HepG2 (cell line): ENCODE data around the gene SIGLEC10. TPM values are rescaled to one million over a fixed set of nuclear protein-coding genes. Genes with fewer than 3 reads are reported as not detected.

ENCODE experiments used
- ATAC-seq: fragments of 200-7000 bp; cut with Tn5 transposase; 3 replicates; pipeline ENCODE4 v1.9.1; 2020; ENCODE audit warnings: mild to moderate bottlenecking, moderate library complexity
- BruUV-seq: library from RNA; stranded (reverse); fragments of 400-500 nt; replicated peaks from 2 replicates; lab custom pipeline; 2021; lab: Mats Ljungman, UMichigan
- CTCF ChIA-PET: fragments of 300-600 bp; formaldehyde crosslinking; extraction: SDS; loops from one replicate; lab custom pipeline; 2021; ENCODE audit warnings: low total read pairs, inconsistent platforms, low intra/inter-chr PET ratio; lab: Yijun Ruan, JAX
- POLR2A ChIA-PET: fragments of 350-600 bp; sonication (Branson Sonifier 250); formaldehyde crosslinking; loops from one replicate; lab custom pipeline; 2020; ENCODE audit warnings: antibody characterized with exemption, inconsistent platforms; lab: Yijun Ruan, JAX
- DNase-seq: peaks from one replicate; pipeline ENCODE4 v3.0.0-alpha.2; 2015; ENCODE audit warnings: low spot score
- FAIRE-seq: peaks from 3 replicates; lab custom pipeline; 2011; peaks lifted over from hg19 to GRCh38; lab: Jason Lieb, UNC
- H2AFZ ChIP-seq: one replicate; pipeline ENCODE4 v1.6.1; 2011; ENCODE audit warnings: low read length, inconsistent platforms
- H3K27ac ChIP-seq: fragments of 300-600 bp; 3 replicates; pipeline ENCODE4 v1.8.0; 2011; ENCODE audit warnings: mixed run types, mild to moderate bottlenecking, mixed read lengths, low read length, inconsistent platforms; ENCODE audit not compliant: insufficient read depth; ENCODE audit errors: extremely low read length
- H3K27me3 ChIP-seq, 2 experiments: fragments of 200-600 bp in 1 of 2; 2 replicates in 1 of 2; 3 replicates in 1 of 2; pipeline versions ENCODE4 v1.6.0 to v1.8.0; 2011; ENCODE audit warnings: low read length in 2 of 2, mild to moderate bottlenecking in 2 of 2, moderate library complexity in 2 of 2, inconsistent platforms in 1 of 2; ENCODE audit not compliant: insufficient read depth in 2 of 2, control insufficient read depth in 1 of 2
- H3K36me3 ChIP-seq, 2 experiments: fragments of 200-600 bp in 1 of 2; replicated peaks in 1 of 2; 2 replicates in 1 of 2; 3 replicates in 1 of 2; pipeline versions ENCODE4 v1.5.1 to v1.8.0; 2011; ENCODE audit warnings: low read length in 2 of 2, inconsistent platforms in 1 of 2; ENCODE audit not compliant: insufficient read depth in 2 of 2, control insufficient read depth in 1 of 2
- H3K4me1 ChIP-seq: 2 replicates; pipeline ENCODE4 v1.5.1; 2012; ENCODE audit warnings: low read length, inconsistent platforms; ENCODE audit not compliant: insufficient read depth
- H3K4me2 ChIP-seq: 2 replicates; pipeline ENCODE4 v1.6.0; 2011; ENCODE audit warnings: low read depth, low read length, inconsistent platforms
- H3K4me3 ChIP-seq, 3 experiments: fragments of 200-600 bp in 1 of 3; sonication (generic), shearing (Covaris generic) in 1 of 3; replicated peaks in 1 of 3; 2 replicates each; pipeline ENCODE4 v1.5.1; 2011 to 2016; ENCODE audit warnings: low read length in 3 of 3, inconsistent platforms in 2 of 3, low read depth in 2 of 3, mild to moderate bottlenecking in 2 of 3, control low read depth in 1 of 3, mixed read lengths in 1 of 3; ENCODE audit not compliant: insufficient read depth in 1 of 3
- H3K79me2 ChIP-seq: one replicate; pipeline ENCODE4 v1.6.1; 2011; ENCODE audit warnings: low read length, inconsistent platforms; ENCODE audit not compliant: insufficient read depth
- H3K9ac ChIP-seq: 2 replicates; pipeline ENCODE4 v1.6.0; 2011; ENCODE audit warnings: mild to moderate bottlenecking, low read depth, low read length, inconsistent platforms; ENCODE audit not compliant: insufficient read depth
- H3K9me3 ChIP-seq: 2 replicates; pipeline ENCODE4 v1.5.1; 2012; ENCODE audit warnings: mild to moderate bottlenecking, low read length
- H4K20me1 ChIP-seq: 2 replicates; pipeline ENCODE4 v1.6.0; 2011; ENCODE audit warnings: inconsistent platforms, mild to moderate bottlenecking, low read length, moderate library complexity; ENCODE audit not compliant: insufficient read depth
- ARID2 ChIP-seq: sonication (generic); formaldehyde crosslinking; IDR thresholded peaks from 2 replicates; pipeline ENCODE4 v1.8.1; 2022; ENCODE audit warnings: mild to moderate bottlenecking, missing genetic modification reagents, borderline replicate concordance
- ARNT2 ChIP-seq: sonication (generic); formaldehyde crosslinking; IDR thresholded peaks from 2 replicates; pipeline ENCODE4 v1.8.0; 2022; ENCODE audit warnings: mild to moderate bottlenecking, low read depth, missing genetic modification reagents, moderate library complexity
- ATF5 ChIP-seq: sonication (generic); formaldehyde crosslinking; IDR thresholded peaks from 2 replicates; pipeline ENCODE4 v1.4.0; 2020; ENCODE audit warnings: mild to moderate bottlenecking, low read depth, missing genetic modification reagents
- BRCA1 ChIP-seq: sonication (generic); formaldehyde crosslinking; IDR thresholded peaks from 2 replicates; pipeline ENCODE4 v1.4.0; 2020; ENCODE audit warnings: missing genetic modification reagents
- CBFB ChIP-seq: sonication (generic); formaldehyde crosslinking; IDR thresholded peaks from 2 replicates; pipeline ENCODE4 v1.4.0; 2020; ENCODE audit warnings: missing genetic modification reagents
- FLYWCH1 ChIP-seq: sonication (generic); formaldehyde crosslinking; IDR thresholded peaks from 2 replicates; pipeline ENCODE4 v1.8.1; 2023; ENCODE audit warnings: mild to moderate bottlenecking, missing genetic modification reagents
- GFI1 ChIP-seq: sonication (generic); formaldehyde crosslinking; IDR thresholded peaks from 2 replicates; pipeline ENCODE4 v1.5.0; 2020; ENCODE audit warnings: missing genetic modification reagents, mild to moderate bottlenecking, borderline replicate concordance
- HNRNPK ChIP-seq: fragments of 200-400 bp; formaldehyde crosslinking; IDR thresholded peaks from 2 replicates; pipeline ENCODE4 v1.6.1; 2018; ENCODE audit warnings: low read length, low read depth, moderate library complexity, mild to moderate bottlenecking; ENCODE audit not compliant: poor library complexity, severe bottlenecking
- HNRNPLL ChIP-seq: fragments of 200-400 bp; formaldehyde crosslinking; IDR thresholded peaks from 2 replicates; pipeline ENCODE4 v1.6.1; 2017; ENCODE audit warnings: mild to moderate bottlenecking, low read depth, low read length; ENCODE audit not compliant: poor library complexity, severe bottlenecking
- MAFG ChIP-seq: sonication (generic); formaldehyde crosslinking; IDR thresholded peaks from 2 replicates; pipeline ENCODE4 v1.5.1; 2020; ENCODE audit warnings: mild to moderate bottlenecking, missing genetic modification reagents
- NFKBIZ ChIP-seq: IDR thresholded peaks from 2 replicates; pipeline ENCODE4 v1.6.1; 2018; ENCODE audit warnings: missing genetic modification reagents, missing compliant biosample characterization
- PBX2 ChIP-seq: IDR thresholded peaks from 2 replicates; pipeline ENCODE4 v1.6.1; 2016; ENCODE audit warnings: control low read depth
- PHB2 ChIP-seq: fragments of 450-650 bp; IDR thresholded peaks from 2 replicates; pipeline ENCODE4 v1.6.1; 2018; ENCODE audit not compliant: partially characterized antibody
- SP5 ChIP-seq: IDR thresholded peaks from 2 replicates; pipeline ENCODE4 v1.6.1; 2016; ENCODE audit warnings: low read depth, borderline replicate concordance
- TCF7L2 ChIP-seq: IDR thresholded peaks from 2 replicates; pipeline ENCODE4 v1.6.1; 2011; ENCODE audit warnings: mild to moderate bottlenecking, low read depth, low read length, moderate library complexity
- ZFP90 ChIP-seq: sonication (generic); formaldehyde crosslinking; IDR thresholded peaks from 2 replicates; pipeline ENCODE4 v1.8.0; 2022; ENCODE audit warnings: missing genetic modification reagents, mild to moderate bottlenecking, inconsistent platforms, borderline replicate concordance
- ZNF274 ChIP-seq: sonication (generic); formaldehyde crosslinking; IDR thresholded peaks from 2 replicates; pipeline ENCODE4 v1.5.1; 2020; ENCODE audit warnings: mild to moderate bottlenecking, missing genetic modification reagents
- ZNF354B ChIP-seq: sonication (generic); formaldehyde crosslinking; IDR thresholded peaks from 2 replicates; pipeline ENCODE4 v1.8.0; 2022; ENCODE audit warnings: mild to moderate bottlenecking, missing genetic modification reagents
- ZNF776 ChIP-seq: sonication (generic); formaldehyde crosslinking; IDR thresholded peaks from 2 replicates; pipeline ENCODE4 v1.4.0; 2020; ENCODE audit warnings: mild to moderate bottlenecking, missing genetic modification reagents
- ZNF800 ChIP-seq: sonication (generic); formaldehyde crosslinking; IDR thresholded peaks from 2 replicates; pipeline ENCODE4 v1.4.0; 2020; ENCODE audit warnings: missing genetic modification reagents
- WGBS: methylation state at CpG from one replicate; pipeline ENCODE4 v1.1.6; 2017; ENCODE audit warnings: low lambda C conversion rate; 5-methylcytosine and 5-hydroxymethylcytosine counted together
- in situ Hi-C: cut with HindIII; loops from 2 replicates; pipeline ENCODE4 v1.10.0; 2017; ENCODE audit warnings: low pct_unique_long_range_greater_than_20kb; ENCODE audit not compliant: extremely low pct_ligation_motif_present
- intact Hi-C: fragments of 100-400 bp; cut with micrococcal nuclease; formaldehyde crosslinking; loops from one replicate; pipeline ENCODE4 v1.10.0; 2022; ENCODE audit not compliant: unreplicated experiment
- polyA plus RNA-seq, 8 experiments: library from polyadenylated mRNA; depleted of rRNA in 3 of 8; stranded (reverse) in 7 of 8; unstranded in 1 of 8; fragments of >200 nt; fragmentation: Illumina TruSeq in 4 of 8; extraction: Trizol in 4 of 8; gene quantifications; 2 replicates each; pipeline versions ENCODE4 v1.2.1 to v1.2.3, GENCODE V29; 2011 to 2016; ENCODE audit warnings: low read depth in 4 of 8, missing spikeins in 1 of 8, mixed read lengths in 1 of 8; ENCODE audit not compliant: insufficient read depth in 1 of 8
- total RNA-seq, 5 experiments: library from RNA; depleted of rRNA; stranded (reverse); fragments of >200 nt; fragmentation: Illumina TruSeq; extraction: Trizol; gene quantifications; 2 replicates each; pipeline ENCODE4 v1.2.3, GENCODE V29; 2016; ENCODE audit warnings: low read depth in 1 of 5

The SIGLEC10 gene
- total and polyA plus RNA-seq, 2 of the 13 experiments (the other 11 are each of a cell fraction or from before 2014, with no cell fraction given), result not detected

DNA sequence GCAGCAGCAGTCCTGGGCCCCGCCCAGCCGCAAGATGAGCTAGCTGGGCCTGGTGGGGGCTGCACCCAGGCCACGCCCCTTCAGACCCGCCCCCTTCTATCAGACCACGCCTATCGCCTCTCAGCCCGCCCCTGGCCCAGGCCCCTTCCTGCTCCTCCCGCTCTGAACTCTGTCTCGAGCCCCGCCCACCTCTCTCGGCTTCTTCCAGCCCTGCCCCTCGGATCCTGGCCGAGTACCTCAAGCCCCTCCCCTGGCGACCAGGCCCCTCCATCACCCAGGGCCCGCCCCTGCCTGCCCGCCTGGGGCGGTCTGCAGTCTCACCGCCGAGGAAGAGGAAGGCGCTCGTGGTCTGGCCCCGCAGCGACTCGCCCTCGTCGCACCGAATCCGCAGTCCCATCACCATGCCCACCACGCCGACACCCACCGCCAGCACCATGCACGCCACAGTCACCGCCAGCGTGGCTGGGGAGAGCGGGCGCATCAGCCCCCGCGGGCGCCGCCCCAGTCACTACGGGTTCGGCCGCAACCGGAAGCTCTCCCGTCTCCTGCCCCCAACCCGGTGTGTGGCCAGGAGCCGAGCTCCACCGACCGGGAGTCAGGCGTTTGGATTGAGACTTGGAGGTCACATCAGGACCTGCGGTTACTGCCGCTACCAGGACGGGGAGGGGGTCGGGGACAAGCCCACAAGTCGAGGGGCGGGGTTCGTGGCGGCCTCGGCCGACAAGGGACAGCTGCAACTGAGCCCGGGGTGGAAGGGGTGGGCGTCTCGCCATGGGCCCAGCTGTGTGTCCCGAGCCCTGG lies 49.7 kb downstream of the SIGLEC10 start (continued):
- no peak for TF ChIP-seq HNRNPK
- TF ChIP-seq ARID2 (CRISPR knock-in tag), result no peak
- no peak for TF ChIP-seq FLYWCH1 (CRISPR knock-in tag)
- TF ChIP-seq ZNF354B (CRISPR knock-in tag), result no peak
- TF ChIP-seq ZNF800 (CRISPR knock-in tag), result peak; percentile 21; the same call in 1 of the 2 replicates
- TF ChIP-seq CBFB, result no peak
- TF ChIP-seq TCF7L2, result no peak
- TF ChIP-seq GFI1 (CRISPR knock-in tag), result peak; percentile 48; the same call in 1 of the 2 replicates
- TF ChIP-seq, all 625 proteins: peak for 266

DNA sequence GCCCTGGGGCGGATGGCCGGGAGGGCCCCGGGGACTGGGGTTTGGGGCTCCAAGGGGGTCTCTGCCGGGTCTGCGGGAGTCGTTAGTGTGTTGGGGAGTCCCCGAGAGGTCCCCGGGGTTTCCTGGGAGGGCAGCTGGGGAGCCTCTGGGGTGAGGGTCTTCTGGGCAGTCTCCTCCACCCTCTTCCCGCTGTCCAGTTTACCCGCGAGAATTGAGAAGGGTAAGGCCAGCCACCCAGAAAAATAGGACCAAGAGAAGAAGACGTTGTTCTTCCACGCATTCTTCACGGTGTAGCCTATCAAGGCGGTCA lies 50.2 kb downstream of the SIGLEC10 start:
- Histone ChIP-seq H4K20me1 (no peaks in the 10 kb centered on the region), H3K4me1 (peaks cover 50% of the 10 kb centered on the region), H3K36me3 (no peaks in the 10 kb centered on the region), H2AFZ (no peak overlapping the region), H3K9me3 (no peaks in the 10 kb centered on the region), H3K27ac (peak overlapping the region; percentile 100), H3K27me3 (peaks cover 0 to 7% of the 10 kb centered on the region in 2 experiments; a peak in 2 of 5 replicates), H3K79me2 (peaks cover 37% of the 10 kb centered on the region), H3K9ac (peak overlapping the region; percentile 99), H3K4me3 (peak overlapping the region; percentile 80 to 94 (median 94)), H3K4me2 (peak overlapping the region; percentile 93)
- DNase-seq (no peak), FAIRE-seq (no peak), ATAC-seq (no peak; the same call in 2 of the 3 replicates)
- ChIA-PET CTCF (interaction anchor here (0.6 kb wide), 1 partner anchor 28 kb away, joined by 3 read pairs; no protein-coding TSS in a partner anchor), POLR2A (interaction anchor here (1.1 to 2.3 kb wide), 15 partner anchors 10 to 106 kb away, joined by 3 to 91 read pairs (median 9); partner anchors contain the start of genes LIM2 and VSIG10L)
- in situ Hi-C loops (no loop called here), intact Hi-C loops (loop anchor here (1.0 kb wide), 2 partner anchors 13 to 40 kb away; no protein-coding TSS in a partner anchor)
- 3% methylated on average over 8 of the region's 15 CpGs for WGBS
- no TSS peak for BruUV-seq
- TF ChIP-seq ARNT2 (CRISPR knock-in tag), result peak; percentile 9; the same call in 1 of the 2 replicates
- no peak for TF ChIP-seq PHB2
- TF ChIP-seq NFKBIZ, result 0 out of 2 replicates have a peak, but pooled peaks have one; percentile 13
- TF ChIP-seq MAFG (CRISPR knock-in tag), result no peak
- no peak for TF ChIP-seq ZNF274 (CRISPR knock-in tag)
- 0 out of 2 replicates have a peak, but pooled peaks have one; percentile 13 for TF ChIP-seq ZNF776 (CRISPR knock-in tag)
- TF ChIP-seq HNRNPLL, result peak; percentile 1
- TF ChIP-seq BRCA1 (CRISPR knock-in tag), result peak; percentile 56; the same call in 1 of the 2 replicates
- no peak for TF ChIP-seq SP5
- 0 out of 2 replicates have a peak, but pooled peaks have one; percentile 15 for TF ChIP-seq ZFP90 (CRISPR knock-in tag)
- no peak for TF ChIP-seq PBX2
- TF ChIP-seq ATF5 (CRISPR knock-in tag), result no peak
